Uterus (tissue), 2 donors: ENCODE measurements around the gene SLC6A1.

Experiments used
- CTCF ChIP-seq, 4 experiments: fragments of 200-600 bp in 2 of 4; fragments of 450-650 bp in 2 of 4; sonication (generic) in 2 of 4; IDR thresholded peaks; one replicate each; pipeline ENCODE4 v1.5.1; 2016 to 2019; ENCODE audit warnings: antibody characterized with exemption in 4 of 4, mild to moderate bottlenecking in 2 of 4, moderate library complexity in 1 of 4
- POLR2A ChIP-seq, 2 donors: fragments of 450-650 bp; IDR thresholded peaks; one replicate each; pipeline ENCODE4 v1.6.1; 2016; ENCODE audit warnings: antibody characterized with exemption in 2 of 2, mild to moderate bottlenecking in 1 of 2, moderate library complexity in 1 of 2

- TF ChIP-seq POLR2A (IDR thresholded peaks at IDR 0.05) (no peak), CTCF (IDR thresholded peaks at IDR 0.05) (no peak)
Observed at GRCh38 chr3:11037976-11038375, 45.4 kb downstream of the SLC6A1 start.
